Activated T-cell treated with anti-CD3 and anti-CD28 coated beads, Interleukin-2, amount 50 U/mL, for 4 hours (primary cell): Measurements from ENCODE around the gene MTCL1. TPM values are rescaled to one million over a fixed set of nuclear protein-coding genes. Genes with fewer than 3 reads are reported as not detected.

Experiments used
- ATAC-seq, 2 donors: fragments of 200-7000 bp; cut with Tn5 transposase; one replicate each; pipeline ENCODE4 v1.10.0; 2021
- DNase-seq: peaks from one replicate; pipeline ENCODE4 v3.0.0-alpha.2; 2020
- H3K27me3 Mint-ChIP-seq: one replicate; pipeline ENCODE4 v1.8.0; 2021; ENCODE audit warnings: low read depth, mixed read lengths
- H3K36me3 Mint-ChIP-seq: one replicate; pipeline ENCODE4 v1.8.0; 2022; ENCODE audit warnings: mixed read lengths; ENCODE audit not compliant: insufficient read depth
- H3K4me1 Mint-ChIP-seq: one replicate; pipeline ENCODE4 v1.8.0; 2021; ENCODE audit warnings: low read depth, mixed read lengths
- H3K4me3 Mint-ChIP-seq: one replicate; pipeline ENCODE4 v1.8.0; 2021; ENCODE audit warnings: mild to moderate bottlenecking, moderate library complexity, mixed read lengths
- H3K9me3 Mint-ChIP-seq: one replicate; pipeline ENCODE4 v1.8.0; 2021; ENCODE audit warnings: mixed read lengths
- total RNA-seq, 3 donors: library from RNA; stranded (reverse); gene quantifications; one replicate each; pipeline ENCODE4 v1.2.1, GENCODE V29; 2021

Gene MTCL1
- total RNA-seq, 3 donors from 2014 or later: 0.23 to 0.73 (median 0.69) TPM

DNA sequence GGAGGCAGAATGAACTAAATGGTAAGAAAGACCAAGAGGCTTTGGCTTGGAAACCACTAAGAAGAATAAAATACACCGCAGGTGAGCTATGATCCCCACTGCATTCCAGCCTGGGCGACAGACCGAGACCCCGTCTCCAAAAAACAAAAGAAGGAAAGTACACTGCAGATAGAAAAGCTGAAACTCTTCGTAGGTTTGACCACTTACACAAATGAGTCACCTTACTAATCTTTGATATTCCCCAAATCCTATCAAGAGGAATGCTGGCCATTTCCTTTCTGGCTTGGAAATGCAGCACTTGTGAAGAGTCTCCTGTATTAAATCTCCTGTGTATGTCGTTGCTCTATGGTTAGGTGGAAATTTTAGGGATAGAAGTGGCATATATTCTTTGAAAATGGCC, 108.8 kb downstream of the MTCL1 start:
- H3K9me3 Mint-ChIP-seq: no peaks in the 10 kb centered on the region
- H3K36me3 Mint-ChIP-seq: no peaks in the 10 kb centered on the region
- H3K4me3 Mint-ChIP-seq: no peak overlapping the region
- no peak for ATAC-seq
- H3K27me3 Mint-ChIP-seq: peaks cover 3% of the 10 kb centered on the region
- no peak for DNase-seq
- H3K4me1 Mint-ChIP-seq: peaks cover 8% of the 10 kb centered on the region

DNA sequence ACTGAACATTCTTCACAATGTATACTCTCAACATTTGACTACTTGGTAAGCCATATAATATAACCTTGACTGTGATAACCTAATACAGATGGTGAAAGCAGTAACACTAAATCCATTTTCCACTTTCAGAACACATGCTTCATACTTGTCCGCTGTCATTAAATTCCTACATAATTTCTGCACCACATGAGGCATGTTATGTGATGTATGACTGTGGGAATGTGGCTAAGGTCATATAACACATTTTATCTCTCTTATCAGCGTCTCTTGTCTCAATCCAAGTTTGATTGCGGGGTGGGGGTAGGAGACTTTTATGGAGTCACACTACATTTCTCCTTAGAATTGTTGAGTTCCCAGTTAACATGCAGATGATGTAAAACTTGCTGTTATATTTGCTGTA, 110.9 kb downstream of the MTCL1 start:
- Mint-ChIP-seq H3K4me1 (peaks cover 3% of the 10 kb centered on the region), H3K4me3 (no peak overlapping the region), H3K36me3 (no peaks in the 10 kb centered on the region), H3K27me3 (peaks cover 3% of the 10 kb centered on the region), H3K9me3 (no peaks in the 10 kb centered on the region)
- ATAC-seq (no peak), DNase-seq (no peak)

DNA sequence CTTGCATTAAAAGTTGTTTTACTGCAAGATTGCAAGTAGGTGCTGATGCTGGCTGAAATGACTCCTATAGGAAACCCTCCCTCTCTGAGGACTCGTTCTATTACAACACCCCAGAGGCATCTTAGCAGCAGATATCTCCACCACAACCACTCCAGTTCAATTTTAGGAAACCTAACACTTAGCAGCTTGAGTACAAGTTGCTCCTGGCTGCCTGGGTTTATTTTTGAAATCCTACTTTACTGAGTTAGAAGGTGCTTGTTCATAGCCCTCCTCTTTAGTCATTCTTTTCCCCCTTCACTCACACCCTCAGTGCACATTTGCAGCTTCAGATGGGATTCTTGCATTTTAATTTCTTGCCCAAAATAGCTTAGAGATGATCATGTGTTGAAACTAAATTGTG, 111.5 kb downstream of the MTCL1 start:
- peaks cover 3% of the 10 kb centered on the region for H3K27me3 Mint-ChIP-seq
- no peak for ATAC-seq

DNA sequence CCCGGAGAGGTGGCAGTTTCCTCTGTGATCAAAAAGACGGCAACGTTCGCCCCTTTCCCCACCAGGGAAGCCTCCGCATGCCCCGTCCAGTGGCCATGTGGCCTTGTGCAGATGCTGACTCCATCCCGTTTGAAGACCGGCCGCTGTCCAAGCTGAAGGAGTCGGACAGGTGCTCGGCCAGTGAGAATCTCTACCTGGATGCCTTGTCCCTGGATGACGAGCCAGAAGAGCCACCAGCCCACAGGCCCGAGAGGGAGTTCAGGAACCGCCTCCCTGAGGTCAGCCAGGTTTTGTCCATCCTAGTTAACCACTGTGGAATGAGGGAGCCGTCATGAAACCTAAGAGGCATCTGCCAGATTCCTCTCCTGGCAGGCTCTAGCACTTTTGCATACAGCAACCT, 113.6 kb downstream of the MTCL1 start:
- H3K36me3 Mint-ChIP-seq: no peaks in the 10 kb centered on the region
- peaks cover 3% of the 10 kb centered on the region for H3K4me1 Mint-ChIP-seq
- H3K4me3 Mint-ChIP-seq: no peak overlapping the region
- DNase-seq (no peak), ATAC-seq (no peak)
- peaks cover 3% of the 10 kb centered on the region for H3K27me3 Mint-ChIP-seq
- H3K9me3 Mint-ChIP-seq: no peaks in the 10 kb centered on the region

More for the DNA sequence above, 111.5 kb downstream of the MTCL1 start:
- H3K4me3 Mint-ChIP-seq: no peak overlapping the region
- no peaks in the 10 kb centered on the region for H3K9me3 Mint-ChIP-seq
- no peaks in the 10 kb centered on the region for H3K36me3 Mint-ChIP-seq
- peaks cover 3% of the 10 kb centered on the region for H3K4me1 Mint-ChIP-seq
- no peak for DNase-seq

DNA sequence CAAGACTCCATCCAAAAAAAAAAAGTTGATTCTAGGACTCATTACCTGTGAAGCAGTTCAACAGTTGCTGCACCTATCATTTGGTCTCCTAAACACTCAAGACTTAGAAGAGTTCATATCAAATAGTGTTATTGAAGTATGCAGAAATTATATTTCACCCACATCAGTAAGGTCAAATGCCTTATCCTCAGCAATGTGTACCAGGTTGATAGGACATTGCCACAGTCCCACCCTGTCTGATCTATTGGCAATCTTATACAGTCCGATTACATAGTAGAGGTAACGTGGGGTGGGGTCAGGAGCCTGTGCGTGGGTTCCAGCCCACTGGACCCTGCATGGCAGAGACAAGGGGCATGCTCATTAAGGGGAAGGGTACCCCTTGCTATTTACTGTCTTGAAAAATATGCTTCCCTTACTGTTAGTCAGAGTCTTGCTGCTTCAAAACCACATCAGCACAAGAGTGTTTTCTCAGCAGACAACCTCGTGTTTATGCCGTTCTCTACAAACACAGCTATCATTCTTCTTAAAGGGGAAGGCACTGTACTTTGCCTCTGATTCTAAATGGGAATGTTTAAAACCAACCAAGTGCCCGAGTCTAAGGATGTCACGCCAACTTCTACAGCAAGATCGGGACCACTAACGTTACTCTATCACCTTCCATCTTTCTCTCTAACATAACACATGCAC, 115.2 kb downstream of the MTCL1 start:
- no peaks in the 10 kb centered on the region for H3K9me3 Mint-ChIP-seq
- no peaks in the 10 kb centered on the region for H3K36me3 Mint-ChIP-seq
- ATAC-seq (no peak), DNase-seq (no peak)
- H3K4me1 Mint-ChIP-seq: peaks cover 3% of the 10 kb centered on the region
- H3K27me3 Mint-ChIP-seq: peaks cover 3% of the 10 kb centered on the region
- no peak overlapping the region for H3K4me3 Mint-ChIP-seq

DNA sequence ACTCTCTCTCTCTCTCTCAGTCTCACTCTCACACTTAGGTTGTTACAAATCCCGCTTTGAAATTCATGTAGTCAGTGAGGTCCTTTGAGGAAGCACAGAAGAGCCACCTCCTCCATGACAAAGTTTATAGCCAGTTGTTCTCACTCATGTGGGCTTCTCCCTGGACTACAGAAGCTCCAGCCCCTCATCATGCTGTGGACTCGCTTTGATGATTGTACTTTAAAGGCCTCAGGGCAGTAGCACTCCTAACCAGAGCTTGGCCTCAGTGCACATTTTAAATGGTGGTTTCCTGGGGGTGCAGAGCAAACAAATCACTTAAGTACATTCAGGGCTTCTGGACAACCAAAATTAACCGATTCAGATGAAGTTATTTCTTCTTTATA, 115.7 kb downstream of the MTCL1 start:
- H3K27me3 Mint-ChIP-seq: peaks cover 3% of the 10 kb centered on the region
- no peak overlapping the region for H3K4me3 Mint-ChIP-seq
- ATAC-seq (no peak), DNase-seq (no peak)
- peaks cover 3% of the 10 kb centered on the region for H3K4me1 Mint-ChIP-seq
- no peaks in the 10 kb centered on the region for H3K9me3 Mint-ChIP-seq
- no peaks in the 10 kb centered on the region for H3K36me3 Mint-ChIP-seq

DNA sequence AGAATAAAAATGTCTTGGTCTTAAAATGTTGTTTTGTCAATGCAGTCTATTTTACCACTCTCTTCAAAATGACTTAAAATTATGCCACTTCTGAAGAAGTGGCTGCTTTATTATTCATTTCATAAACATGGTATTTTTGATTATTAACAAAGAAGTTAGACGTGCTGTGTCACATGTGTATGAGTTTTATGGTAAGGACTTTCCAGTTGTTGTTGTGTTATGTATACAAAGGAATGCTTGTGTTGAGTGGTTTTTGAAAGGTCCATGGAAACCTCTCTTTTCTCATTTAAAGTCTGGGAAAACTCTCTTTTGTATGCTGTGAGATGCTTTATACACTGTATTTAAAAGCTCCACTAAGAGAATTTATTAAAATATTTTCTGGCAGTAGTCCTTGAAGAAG, 116.2 kb downstream of the MTCL1 start:
- peaks cover 3% of the 10 kb centered on the region for H3K27me3 Mint-ChIP-seq
- no peaks in the 10 kb centered on the region for H3K36me3 Mint-ChIP-seq
- no peak for DNase-seq
- ATAC-seq: no peak
- H3K4me1 Mint-ChIP-seq: peaks cover 3% of the 10 kb centered on the region
- H3K9me3 Mint-ChIP-seq: no peaks in the 10 kb centered on the region
- H3K4me3 Mint-ChIP-seq: no peak overlapping the region

DNA sequence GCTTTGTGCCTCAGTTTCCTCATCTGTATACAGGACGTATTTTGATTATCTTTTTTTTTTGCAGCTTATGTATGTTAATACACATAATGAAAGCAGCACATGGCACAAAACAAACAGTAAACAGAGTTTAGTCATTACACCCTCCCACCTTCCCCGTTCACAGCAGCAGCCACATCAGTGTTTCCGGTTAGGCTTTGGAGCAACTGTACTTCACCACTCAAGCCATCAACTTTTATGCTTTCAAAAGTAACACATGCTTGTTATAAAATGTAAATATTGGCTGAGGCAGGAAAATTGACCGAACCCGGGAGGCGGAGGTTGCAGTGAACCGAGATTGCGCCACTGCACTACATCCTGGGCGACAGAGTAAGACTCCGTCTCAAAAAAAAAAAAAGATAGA, 117.3 kb downstream of the MTCL1 start:
- Mint-ChIP-seq H3K9me3 (no peaks in the 10 kb centered on the region), H3K4me1 (peaks cover 3% of the 10 kb centered on the region), H3K36me3 (no peaks in the 10 kb centered on the region), H3K27me3 (no peaks in the 10 kb centered on the region), H3K4me3 (no peak overlapping the region)
- ATAC-seq (no peak), DNase-seq (no peak)

DNA sequence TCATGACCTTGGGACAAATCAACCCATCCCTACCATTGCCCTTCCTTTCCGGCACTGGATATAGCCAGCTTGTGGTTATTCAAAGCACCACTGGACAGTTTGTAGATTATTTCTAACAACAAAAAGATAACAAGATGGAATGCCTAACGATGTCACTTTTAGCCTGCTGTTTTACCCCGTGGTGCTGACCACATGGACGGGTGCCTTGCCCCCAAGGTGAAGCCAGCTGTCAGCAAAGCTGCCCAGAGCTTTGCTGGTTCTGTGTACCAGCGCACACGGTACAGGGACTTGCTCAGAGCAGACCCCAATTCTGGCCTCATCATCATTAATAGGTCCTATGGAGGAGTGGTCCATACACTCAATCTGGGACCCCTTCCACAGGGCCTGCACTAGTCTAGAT, 118.2 kb downstream of the MTCL1 start:
- no peaks in the 10 kb centered on the region for H3K36me3 Mint-ChIP-seq
- H3K4me3 Mint-ChIP-seq: no peak overlapping the region
- DNase-seq: no peak
- ATAC-seq: no peak
- no peaks in the 10 kb centered on the region for H3K9me3 Mint-ChIP-seq
- no peaks in the 10 kb centered on the region for H3K27me3 Mint-ChIP-seq
- peaks cover 3% of the 10 kb centered on the region for H3K4me1 Mint-ChIP-seq

DNA sequence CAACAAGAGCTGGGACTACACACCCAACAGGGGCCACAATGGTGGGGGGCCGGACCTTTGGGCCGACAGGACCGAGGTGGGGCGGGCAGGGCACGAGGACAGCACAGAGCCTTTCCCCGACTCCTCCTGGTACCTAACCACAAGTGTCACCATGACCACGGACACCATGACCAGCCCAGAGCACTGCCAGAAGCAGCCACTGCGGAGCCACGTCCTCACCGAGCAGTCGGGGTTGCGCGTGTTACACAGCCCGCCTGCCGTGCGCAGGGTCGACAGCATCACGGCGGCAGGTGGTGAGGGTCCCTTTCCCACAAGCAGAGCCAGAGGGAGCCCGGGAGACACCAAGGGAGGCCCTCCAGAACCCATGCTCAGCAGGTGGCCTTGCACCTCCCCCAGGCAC, 119.5 kb downstream of the MTCL1 start:
- DNase-seq (no peak), ATAC-seq (no peak)
- Mint-ChIP-seq H3K36me3 (no peaks in the 10 kb centered on the region), H3K4me1 (peaks cover 3% of the 10 kb centered on the region), H3K27me3 (peaks cover 2% of the 10 kb centered on the region), H3K4me3 (no peak overlapping the region), H3K9me3 (no peaks in the 10 kb centered on the region)

DNA sequence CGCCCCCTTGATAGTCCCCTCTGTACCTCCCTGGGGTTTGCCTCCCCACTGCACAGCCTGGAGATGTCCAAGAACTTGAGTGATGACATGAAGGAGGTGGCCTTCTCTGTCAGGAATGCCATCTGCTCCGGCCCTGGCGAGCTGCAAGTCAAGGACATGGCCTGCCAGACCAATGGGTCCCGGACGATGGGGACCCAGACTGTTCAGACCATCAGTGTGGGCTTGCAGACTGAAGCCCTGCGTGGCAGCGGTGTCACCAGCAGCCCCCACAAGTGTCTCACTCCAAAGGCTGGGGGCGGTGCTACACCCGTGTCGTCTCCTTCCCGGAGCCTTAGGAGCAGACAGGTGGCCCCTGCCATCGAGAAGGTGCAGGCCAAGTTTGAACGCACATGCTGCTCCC, 119.9 kb downstream of the MTCL1 start:
- H3K36me3 Mint-ChIP-seq: no peaks in the 10 kb centered on the region
- DNase-seq (no peak), ATAC-seq (no peak)
- H3K27me3 Mint-ChIP-seq: peaks cover 2% of the 10 kb centered on the region
- no peak overlapping the region for H3K4me3 Mint-ChIP-seq
- peaks cover 3% of the 10 kb centered on the region for H3K4me1 Mint-ChIP-seq
- no peaks in the 10 kb centered on the region for H3K9me3 Mint-ChIP-seq

DNA sequence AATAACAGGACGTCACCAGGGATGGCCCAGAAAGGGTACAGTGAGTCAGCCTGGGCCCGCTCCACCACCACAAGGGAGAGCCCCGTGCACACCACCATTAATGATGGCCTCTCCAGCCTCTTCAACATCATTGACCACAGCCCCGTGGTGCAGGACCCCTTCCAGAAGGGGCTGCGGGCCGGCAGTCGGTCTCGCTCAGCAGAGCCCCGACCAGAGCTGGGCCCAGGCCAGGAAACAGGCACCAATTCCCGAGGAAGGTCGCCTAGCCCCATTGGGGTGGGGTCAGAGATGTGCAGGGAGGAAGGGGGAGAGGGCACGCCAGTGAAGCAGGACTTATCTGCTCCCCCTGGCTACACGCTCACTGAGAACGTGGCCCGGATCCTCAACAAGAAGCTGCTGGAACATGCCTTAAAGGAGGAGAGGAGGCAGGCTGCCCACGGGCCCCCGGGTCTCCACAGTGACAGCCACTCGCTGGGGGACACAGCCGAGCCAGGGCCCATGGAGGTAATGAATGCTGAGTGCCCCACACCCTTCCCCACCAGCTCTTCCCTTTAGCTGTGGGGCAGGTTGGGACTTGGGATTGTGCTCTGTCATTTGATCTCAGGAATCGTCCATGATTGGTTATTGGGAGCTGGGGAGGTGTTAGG, 120.5 kb downstream of the MTCL1 start:
- no peaks in the 10 kb centered on the region for H3K36me3 Mint-ChIP-seq
- H3K9me3 Mint-ChIP-seq: no peaks in the 10 kb centered on the region
- ATAC-seq (no peak), DNase-seq (no peak)
- no peak overlapping the region for H3K4me3 Mint-ChIP-seq
- H3K4me1 Mint-ChIP-seq: peaks cover 2% of the 10 kb centered on the region
- H3K27me3 Mint-ChIP-seq: peaks cover 2% of the 10 kb centered on the region

DNA sequence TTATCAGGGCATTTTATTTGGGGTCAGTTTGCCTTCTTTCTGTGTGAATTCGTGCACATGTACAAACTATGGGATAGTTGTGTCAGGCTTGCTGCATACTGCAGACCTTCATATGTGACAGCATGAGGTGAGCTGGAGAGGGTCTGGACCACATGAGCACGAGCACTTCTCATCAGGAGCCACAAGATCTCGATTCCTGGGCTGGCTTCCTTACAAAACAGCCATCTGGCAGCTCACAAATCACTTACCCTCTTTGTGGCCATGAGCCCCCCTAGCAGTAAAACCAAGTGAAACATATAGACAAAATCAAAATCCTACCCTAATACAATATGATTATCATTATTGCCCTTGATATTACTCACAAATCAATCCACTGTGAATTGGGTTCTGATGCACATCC, 121.2 kb downstream of the MTCL1 start:
- Mint-ChIP-seq H3K36me3 (no peaks in the 10 kb centered on the region), H3K27me3 (peaks cover 2% of the 10 kb centered on the region), H3K4me3 (no peak overlapping the region), H3K4me1 (no peaks in the 10 kb centered on the region), H3K9me3 (no peaks in the 10 kb centered on the region)
- DNase-seq (no peak), ATAC-seq (no peak)

DNA sequence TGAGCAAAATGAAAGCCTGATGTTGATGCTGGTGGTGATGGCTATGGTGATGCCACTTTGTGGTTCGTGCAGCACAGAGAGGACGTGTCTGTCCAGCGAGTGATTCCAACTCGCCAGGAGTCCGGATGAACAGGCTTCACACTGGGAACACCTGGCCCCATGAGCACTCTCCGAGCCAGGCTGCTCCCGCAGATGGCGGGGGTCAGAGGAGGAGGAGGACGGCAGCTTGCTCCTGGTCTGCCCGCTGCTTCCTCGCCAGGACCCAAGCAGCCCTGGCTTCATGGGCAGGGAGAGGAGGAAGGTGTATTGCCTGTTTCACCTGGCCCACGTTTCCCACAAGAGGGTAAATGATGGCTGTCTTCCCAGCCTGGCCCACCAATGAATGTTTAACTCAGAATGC, 121.6 kb downstream of the MTCL1 start:
- Mint-ChIP-seq H3K36me3 (no peaks in the 10 kb centered on the region), H3K4me3 (no peak overlapping the region), H3K9me3 (no peaks in the 10 kb centered on the region), H3K27me3 (peaks cover 2% of the 10 kb centered on the region), H3K4me1 (no peaks in the 10 kb centered on the region)
- ATAC-seq: no peak
- DNase-seq: no peak

DNA sequence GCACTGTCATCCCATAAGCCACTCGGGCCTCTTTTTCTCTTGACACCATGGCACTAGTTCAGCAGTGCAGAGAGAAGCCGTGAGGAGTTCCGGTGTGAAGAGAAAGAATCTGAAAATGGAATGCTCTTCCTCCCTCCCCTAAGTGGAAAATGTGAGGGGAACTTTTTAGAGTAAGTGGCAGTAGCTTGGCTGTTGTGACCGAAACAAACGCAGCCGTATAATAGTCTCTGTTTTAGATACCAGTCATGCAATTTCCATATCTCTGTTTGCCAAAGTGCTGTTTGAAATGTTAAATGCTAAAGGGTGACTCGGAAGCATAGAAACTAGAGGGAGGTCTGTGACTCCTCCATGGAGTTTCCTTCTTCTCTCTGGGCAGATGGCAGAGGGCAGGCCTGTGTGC, 122.9 kb downstream of the MTCL1 start:
- Mint-ChIP-seq H3K27me3 (peaks cover 2% of the 10 kb centered on the region), H3K4me1 (no peaks in the 10 kb centered on the region)
- no peak for DNase-seq

More for the DNA sequence above, 122.9 kb downstream of the MTCL1 start:
- ATAC-seq: no peak
- Mint-ChIP-seq H3K4me3 (no peak overlapping the region), H3K9me3 (no peaks in the 10 kb centered on the region), H3K36me3 (no peaks in the 10 kb centered on the region)
